T-helper 1 cell treated with Interleukin-12 subunit alpha and Interleukin-12 subunit beta and Interleukin-4 antibody, amounts not matched to agents 30 ng/mL and 1 ng/mL, for 36 hours (primary cell): ENCODE data around the gene RPL36AL. TPM values are rescaled to one million over a fixed set of nuclear protein-coding genes. Genes with fewer than 3 reads are reported as not detected.
"Not testable (repeated sequence)": the region's sequence is repeated elsewhere in the genome, so short reads cannot be mapped to it uniquely, and the experiment has no call there.

Experiments
- intact Hi-C: fragments of 100-400 bp; cut with micrococcal nuclease; formaldehyde crosslinking; loops from one replicate; pipeline ENCODE4 v1.15.1; 2024
- total RNA-seq: library from RNA; stranded (reverse); gene quantifications from 2 replicates; pipeline ENCODE4 v1.2.3, GENCODE V29; 2022

RPL36AL gene
- total RNA-seq, 1 donor from 2014 or later: 228 TPM

GRCh38 chr14:49621114-49621881 is 872 bp upstream of the RPL36AL start:
- intact Hi-C loops: loop anchor here (2.0 to 5.0 kb wide), 4 partner anchors 351 to 741 kb away; partner anchors contain the start of gene SOS2

GRCh38 chr14:49619730-49620129 is 696 bp downstream of the RPL36AL start:
- intact Hi-C loops: loop anchor here (1.0 to 5.0 kb wide), 14 partner anchors 15 to 1107 kb away; partner anchors contain the start of genes DMAC2L, L2HGDH, LRR1 and NEMF

- intact Hi-C loops: not testable (repeated sequence)
Observed at GRCh38 chr14:49619273-49619672, 1.2 kb downstream of the RPL36AL start.

GRCh38 chr14:49617852-49618519 is 2.4 kb downstream of the RPL36AL start:
- intact Hi-C loops: no loop called here

GRCh38 chr14:49615776-49616175 is 4.7 kb downstream of the RPL36AL start:
- intact Hi-C loops: no loop called here

- intact Hi-C loops: no loop called here
Observed at GRCh38 chr14:49614196-49614595, 6.2 kb downstream of the RPL36AL start.

GRCh38 chr14:49612671-49613070 is 7.8 kb downstream of the RPL36AL start:
- intact Hi-C loops: no loop called here

- intact Hi-C loops: no loop called here
Observed at GRCh38 chr14:49612251-49612650, 8.2 kb downstream of the RPL36AL start.

GRCh38 chr14:49607583-49607982 is 12.8 kb downstream of the RPL36AL start:
- intact Hi-C loops: no loop called here

- intact Hi-C loops: loop anchor here (1.0 kb wide), 4 partner anchors 12 to 169 kb away; partner anchors contain the start of genes MGAT2, RPL36AL and RPS29
Observed at GRCh38 chr14:49598485-49599300, 21.7 kb downstream of the RPL36AL start, which contains the start of gene LRR1. TSS of gene LRR1 (plus strand) at chr14:49598940. CDS start at chr14:49599021, 81 bp downstream.

- intact Hi-C loops: loop anchor here (1.0 kb wide), 4 partner anchors 12 to 169 kb away; partner anchors contain the start of genes MGAT2, RPL36AL and RPS29
Observed at GRCh38 chr14:49598189-49598484, 22.3 kb downstream of the RPL36AL start.

GRCh38 chr14:49594347-49595091 is 25.9 kb downstream of the RPL36AL start:
- intact Hi-C loops: no loop called here

- intact Hi-C loops: no loop called here
Observed at GRCh38 chr14:49593016-49593415, 27.4 kb downstream of the RPL36AL start.

- intact Hi-C loops: loop anchor here (5.0 kb wide), 3 partner anchors 943 to 1653 kb away; partner anchors contain the start of genes MAP4K5 and TMX1
Observed at GRCh38 chr14:49589387-49589786, 31.0 kb downstream of the RPL36AL start.

- intact Hi-C loops: loop anchor here (1.0 to 5.0 kb wide), 15 partner anchors 11 to 1655 kb away; partner anchors contain the start of genes DMAC2L, KLHDC2, L2HGDH and LRR1
Observed at GRCh38 chr14:49586673-49587460, 33.6 kb downstream of the RPL36AL start.

GRCh38 chr14:49585803-49586672 is 34.4 kb downstream of the RPL36AL start, which contains the start of gene RPS29:
TSS of gene RPS29 (minus strand) at chr14:49586380. CDS start at chr14:49586346, 34 bp downstream.
- intact Hi-C loops: loop anchor here (1.0 to 5.0 kb wide), 15 partner anchors 12 to 1656 kb away; partner anchors contain the start of genes DMAC2L, KLHDC2, L2HGDH and LRR1

- intact Hi-C loops: loop anchor here (1.0 to 5.0 kb wide), 4 partner anchors 531 to 1657 kb away; partner anchors contain the start of genes MAP4K5, TMX1 and VCPKMT
Observed at GRCh38 chr14:49584981-49585640, 35.3 kb downstream of the RPL36AL start.

GRCh38 chr14:49584058-49584457 is 36.4 kb downstream of the RPL36AL start:
- intact Hi-C loops: no loop called here
